Measurements from ENCODE around the gene PDCD1.

PDCD1 gene

GRCh38 chr2:241874277-241874925 is 15.7 kb upstream of the PDCD1 start:
- TF ChIP-seq CTBP1 (IDR thresholded peaks at IDR 0.05; ENCODE audit: borderline replicate concordance): no peak
- no peak for TF ChIP-seq HDGF (IDR thresholded peaks at IDR 0.05; ENCODE audit: borderline replicate concordance)
- TF ChIP-seq TARDBP (IDR thresholded peaks at IDR 0.05): no peak
- no peak for TF ChIP-seq LEF1 (IDR thresholded peaks at IDR 0.05; ENCODE audit: borderline replicate concordance)
- TF ChIP-seq L3MBTL2 (conservative IDR thresholded peaks at IDR 0.05): no peak
- no peak for TF ChIP-seq NFRKB (IDR thresholded peaks at IDR 0.05)
- TF ChIP-seq ARNT (IDR thresholded peaks at IDR 0.05): no peak
- TF ChIP-seq ZNF384 (IDR thresholded peaks at IDR 0.05): no peak
- TF ChIP-seq SUZ12 (IDR thresholded peaks at IDR 0.05): no peak
- TF ChIP-seq FOXM1 (IDR thresholded peaks at IDR 0.05; ENCODE audit: borderline replicate concordance): no peak
- no peak for TF ChIP-seq FOXA1 (IDR thresholded peaks at IDR 0.05)
- DNase-seq (ENCODE audit: extremely low spot score): no peak
- ChIA-PET CTCF (no interaction called here), POLR2A (no interaction called here)

- no peak for DNase-seq (ENCODE audit: extremely low spot score)
- TF ChIP-seq NFRKB (IDR thresholded peaks at IDR 0.05) (no peak), LEF1 (IDR thresholded peaks at IDR 0.05; ENCODE audit: borderline replicate concordance) (no peak), FOXM1 (IDR thresholded peaks at IDR 0.05; ENCODE audit: borderline replicate concordance) (no peak), BHLHE40 (IDR thresholded peaks at IDR 0.05; ENCODE audit: borderline replicate concordance) (no peak), ARNT (IDR thresholded peaks at IDR 0.05) (no peak), ELF4 (IDR thresholded peaks at IDR 0.05) (no peak), ZNF384 (IDR thresholded peaks at IDR 0.05) (no peak), FOXK2 (IDR thresholded peaks at IDR 0.05) (no peak), SP1 (IDR thresholded peaks at IDR 0.05) (no peak)
- ChIA-PET CTCF (no interaction called here), POLR2A (no interaction called here)
Observed at GRCh38 chr2:241873803-241874110, 15.1 kb upstream of the PDCD1 start.

- ChIA-PET POLR2A (no interaction called here), CTCF (no interaction called here)
- no peak for DNase-seq (ENCODE audit: extremely low spot score)
- TF ChIP-seq NFRKB (IDR thresholded peaks at IDR 0.05) (no peak), BHLHE40 (IDR thresholded peaks at IDR 0.05; ENCODE audit: borderline replicate concordance) (no peak), SP1 (IDR thresholded peaks at IDR 0.05) (no peak), ARNT (IDR thresholded peaks at IDR 0.05) (no peak), L3MBTL2 (conservative IDR thresholded peaks at IDR 0.05) (no peak), CTBP1 (IDR thresholded peaks at IDR 0.05; ENCODE audit: borderline replicate concordance) (no peak), TARDBP (IDR thresholded peaks at IDR 0.05) (no peak), LEF1 (IDR thresholded peaks at IDR 0.05; ENCODE audit: borderline replicate concordance) (no peak)
Observed at GRCh38 chr2:241873081-241873802, 14.5 kb upstream of the PDCD1 start.

- TF ChIP-seq NFRKB (IDR thresholded peaks at IDR 0.05) (no peak), SUZ12 (IDR thresholded peaks at IDR 0.05) (no peak), ARNT (IDR thresholded peaks at IDR 0.05) (no peak), LEF1 (IDR thresholded peaks at IDR 0.05; ENCODE audit: borderline replicate concordance) (no peak), FOXM1 (IDR thresholded peaks at IDR 0.05; ENCODE audit: borderline replicate concordance) (no peak), L3MBTL2 (conservative IDR thresholded peaks at IDR 0.05) (no peak), TARDBP (IDR thresholded peaks at IDR 0.05) (no peak), ZNF384 (IDR thresholded peaks at IDR 0.05) (no peak), FOXK2 (IDR thresholded peaks at IDR 0.05) (no peak), CTBP1 (IDR thresholded peaks at IDR 0.05; ENCODE audit: borderline replicate concordance) (no peak), HDGF (IDR thresholded peaks at IDR 0.05; ENCODE audit: borderline replicate concordance) (no peak)
- DNase-seq (ENCODE audit: extremely low spot score): no peak
- ChIA-PET CTCF (no interaction called here), POLR2A (no interaction called here)
Observed at GRCh38 chr2:241872313-241872642, 13.6 kb upstream of the PDCD1 start.

GRCh38 chr2:241871538-241872312 is 13.0 kb upstream of the PDCD1 start:
- POLR2A ChIA-PET: no interaction called here
- TF ChIP-seq BHLHE40 (IDR thresholded peaks at IDR 0.05; ENCODE audit: borderline replicate concordance): no peak
- TF ChIP-seq CTBP1 (IDR thresholded peaks at IDR 0.05; ENCODE audit: borderline replicate concordance): no peak
- no peak for TF ChIP-seq L3MBTL2 (conservative IDR thresholded peaks at IDR 0.05)
- no peak for TF ChIP-seq ELF4 (IDR thresholded peaks at IDR 0.05)
- TF ChIP-seq NFRKB (IDR thresholded peaks at IDR 0.05): no peak
- no peak for TF ChIP-seq FOXK2 (IDR thresholded peaks at IDR 0.05)
- TF ChIP-seq SUZ12 (IDR thresholded peaks at IDR 0.05): no peak
- no peak for TF ChIP-seq LEF1 (IDR thresholded peaks at IDR 0.05; ENCODE audit: borderline replicate concordance)
- TF ChIP-seq TARDBP (IDR thresholded peaks at IDR 0.05): no peak
- TF ChIP-seq HDGF (IDR thresholded peaks at IDR 0.05; ENCODE audit: borderline replicate concordance): no peak
- no peak for DNase-seq (ENCODE audit: extremely low spot score)
- CTCF ChIA-PET: no interaction called here

- TF ChIP-seq SUZ12 (IDR thresholded peaks at IDR 0.05) (no peak), ARNT (IDR thresholded peaks at IDR 0.05) (no peak), SP1 (IDR thresholded peaks at IDR 0.05) (no peak), HDGF (IDR thresholded peaks at IDR 0.05; ENCODE audit: borderline replicate concordance) (no peak), FOXA1 (IDR thresholded peaks at IDR 0.05) (no peak), FOXM1 (IDR thresholded peaks at IDR 0.05; ENCODE audit: borderline replicate concordance) (no peak)
- DNase-seq (ENCODE audit: extremely low spot score): no peak
- CTCF ChIA-PET: no interaction called here
- POLR2A ChIA-PET: no interaction called here
Observed at GRCh38 chr2:241870611-241871537, 12.2 kb upstream of the PDCD1 start.

- POLR2A ChIA-PET: no interaction called here
- CTCF ChIA-PET: no interaction called here
- TF ChIP-seq LEF1 (IDR thresholded peaks at IDR 0.05; ENCODE audit: borderline replicate concordance) (no peak), HDGF (IDR thresholded peaks at IDR 0.05; ENCODE audit: borderline replicate concordance) (no peak), TARDBP (IDR thresholded peaks at IDR 0.05) (no peak), SP1 (IDR thresholded peaks at IDR 0.05) (no peak), FOXM1 (IDR thresholded peaks at IDR 0.05; ENCODE audit: borderline replicate concordance) (no peak), BHLHE40 (IDR thresholded peaks at IDR 0.05; ENCODE audit: borderline replicate concordance) (no peak), L3MBTL2 (conservative IDR thresholded peaks at IDR 0.05) (no peak), CTBP1 (IDR thresholded peaks at IDR 0.05; ENCODE audit: borderline replicate concordance) (no peak), PKNOX1 (IDR thresholded peaks at IDR 0.05) (no peak), FOXA1 (IDR thresholded peaks at IDR 0.05) (no peak), SUZ12 (IDR thresholded peaks at IDR 0.05) (no peak), ARNT (IDR thresholded peaks at IDR 0.05) (no peak), ZNF384 (IDR thresholded peaks at IDR 0.05) (no peak), NFRKB (IDR thresholded peaks at IDR 0.05) (no peak), ELF4 (IDR thresholded peaks at IDR 0.05) (no peak), FOXK2 (IDR thresholded peaks at IDR 0.05) (no peak)
- no peak for DNase-seq (ENCODE audit: extremely low spot score)
Observed at GRCh38 chr2:241870081-241870541, 11.4 kb upstream of the PDCD1 start.

Data from HEK293T (cell line).